SK-N-SH (cell line): ENCODE data around the gene IGF1R. TPM values are rescaled to one million over a fixed set of nuclear protein-coding genes. Genes with fewer than 3 reads are reported as not detected.

ENCODE experiments used
- CTCF ChIA-PET: fragments of 300-600, 350-600 bp; formaldehyde crosslinking; extraction: SDS; loops from one replicate; lab custom pipeline; 2021; lab: Yijun Ruan, JAX
- POLR2A ChIA-PET: fragments of 350-600 bp; sonication (Branson Sonifier 250); formaldehyde crosslinking; extraction: SDS; loops from one replicate; lab custom pipeline; 2020; ENCODE audit warnings: antibody characterized with exemption, inconsistent platforms; lab: Yijun Ruan, JAX
- DNase-seq: peaks from one replicate; pipeline ENCODE4 v3.0.0; 2012
- H2AFZ ChIP-seq: fragments of 200-600 bp; sonication (generic); 2 replicates; pipeline ENCODE4 v1.8.1; 2016; ENCODE audit warnings: antibody characterized with exemption, mild to moderate bottlenecking, low read depth
- H3F3A ChIP-seq: fragments of 200-600 bp; sonication (generic); replicated peaks from 2 replicates; pipeline ENCODE3; 2016; ENCODE audit warnings: antibody characterized with exemption, mild to moderate bottlenecking; ENCODE audit not compliant: insufficient read depth
- H3K27ac ChIP-seq, 2 experiments: fragments of 200-500 bp in 1 of 2; fragments of 200-600 bp in 1 of 2; sonication (Bioruptor generic) in 1 of 2; sonication (generic), shearing (Covaris generic) in 1 of 2; 2 replicates each; pipeline versions ENCODE4 v1.5.1 to v1.6.1; 2014 to 2016; ENCODE audit warnings: low read depth in 2 of 2, inconsistent platforms in 1 of 2, low read length in 1 of 2, mild to moderate bottlenecking in 1 of 2, mixed read lengths in 1 of 2
- H3K27me3 ChIP-seq: fragments of 200-600 bp; sonication (generic), shearing (Covaris generic); 2 replicates; pipeline ENCODE4 v1.6.1; 2016; ENCODE audit warnings: mixed run types; ENCODE audit not compliant: insufficient read depth
- H3K36me3 ChIP-seq, 2 experiments: fragments of 200-500 bp in 1 of 2; fragments of 200-600 bp in 1 of 2; sonication (Bioruptor generic) in 1 of 2; sonication (generic) in 1 of 2; replicated peaks in 1 of 2; 2 replicates each; pipeline versions ENCODE3 to v1.5.1; 2014 to 2016; ENCODE audit warnings: low read length in 1 of 2, mild to moderate bottlenecking in 1 of 2; ENCODE audit not compliant: insufficient read depth in 2 of 2, control insufficient read depth in 1 of 2
- H3K4me1 ChIP-seq, 2 experiments: fragments of 200-500 bp in 1 of 2; fragments of 200-600 bp in 1 of 2; sonication (Bioruptor generic) in 1 of 2; sonication (generic), shearing (Covaris generic) in 1 of 2; 2 replicates each; pipeline versions ENCODE4 v1.5.1 to v1.6.1; 2014 to 2016; ENCODE audit warnings: low read depth in 1 of 2, low read length in 1 of 2, mixed run types in 1 of 2; ENCODE audit not compliant: insufficient read depth in 2 of 2, control insufficient read depth in 1 of 2
- H3K4me2 ChIP-seq: fragments of 200-600 bp; sonication (generic), shearing (Covaris generic); 2 replicates; pipeline ENCODE4 v1.6.1; 2017; ENCODE audit warnings: mixed run types
- H3K4me3 ChIP-seq, 2 experiments: fragments of 200-500 bp in 1 of 2; fragments of 200-600 bp in 1 of 2; sonication (Bioruptor generic) in 1 of 2; sonication (generic), shearing (Covaris generic) in 1 of 2; 2 replicates each; pipeline versions ENCODE4 v1.5.1 to v1.8.1; 2014 to 2016; ENCODE audit warnings: low read depth in 2 of 2, inconsistent platforms in 1 of 2, low read length in 1 of 2, mild to moderate bottlenecking in 1 of 2, mixed read lengths in 1 of 2, moderate library complexity in 1 of 2
- H3K79me2 ChIP-seq: fragments of 200-600 bp; sonication (generic); 2 replicates; pipeline ENCODE4 v1.8.1; 2017; ENCODE audit warnings: mild to moderate bottlenecking; ENCODE audit not compliant: insufficient read depth
- H3K9ac ChIP-seq: fragments of 200-600 bp; sonication (generic); 2 replicates; pipeline ENCODE4 v1.6.1; 2017; ENCODE audit warnings: mixed run types
- H3K9me2 ChIP-seq: fragments of 200-600 bp; sonication (generic); 2 replicates; pipeline ENCODE4 v1.6.1; 2017; ENCODE audit warnings: mixed run types
- H3K9me3 ChIP-seq: fragments of 200-600 bp; sonication (generic); 2 replicates; pipeline ENCODE4 v1.6.1; 2017; ENCODE audit warnings: mixed run types, mild to moderate bottlenecking, moderate library complexity
- H4K20me1 ChIP-seq: fragments of 200-600 bp; sonication (generic); 2 replicates; pipeline ENCODE4 v1.6.1; 2017; ENCODE audit warnings: mild to moderate bottlenecking, mixed run types; ENCODE audit not compliant: insufficient read depth
- CHD2 ChIP-seq: fragments of 150-350 bp; IDR thresholded peaks from 2 replicates; pipeline ENCODE4 v1.6.1; 2018; ENCODE audit warnings: low read length; ENCODE audit not compliant: partially characterized antibody
- EZH2phosphoT487 ChIP-seq: fragments of 200-600 bp; sonication (generic); IDR thresholded peaks from 2 replicates; pipeline ENCODE4 v1.6.1; 2017; ENCODE audit warnings: low read depth, mixed run types, mild to moderate bottlenecking, antibody characterized with exemption, moderate library complexity, borderline replicate concordance
- GABPA ChIP-seq: IDR thresholded peaks from 2 replicates; pipeline ENCODE4 v1.4.0; 2012; ENCODE audit warnings: low read depth, mild to moderate bottlenecking
- GATA2 ChIP-seq: sonication (generic); formaldehyde crosslinking; IDR thresholded peaks from 2 replicates; pipeline ENCODE4 v1.5.0; 2020; ENCODE audit warnings: mild to moderate bottlenecking, missing genetic modification reagents
- JUND ChIP-seq: IDR thresholded peaks from 2 replicates; pipeline ENCODE4 v1.4.0; 2012
- MEF2A ChIP-seq: IDR thresholded peaks from 2 replicates; pipeline ENCODE4 v1.4.0; 2012; ENCODE audit warnings: low read depth, borderline replicate concordance
- MXI1 ChIP-seq: IDR thresholded peaks from 2 replicates; pipeline ENCODE4 v1.6.1; 2012; ENCODE audit warnings: mild to moderate bottlenecking, low read depth, low read length, improper control_type of control experiment
- NFIC ChIP-seq: IDR thresholded peaks from 2 replicates; pipeline ENCODE4 v1.4.0; 2012; ENCODE audit warnings: borderline replicate concordance
- NRF1 ChIP-seq: IDR thresholded peaks from 2 replicates; pipeline ENCODE4 v1.6.1; 2012; ENCODE audit warnings: low read depth, mild to moderate bottlenecking, low read length
- POLR2AphosphoS5 ChIP-seq: IDR thresholded peaks from 2 replicates; pipeline ENCODE4 v1.6.1; 2012; ENCODE audit warnings: low read depth, low read length
- RAD21 ChIP-seq: IDR thresholded peaks from 2 replicates; pipeline ENCODE4 v1.6.1; 2012; ENCODE audit warnings: mild to moderate bottlenecking, low read length
- RFX5 ChIP-seq: IDR thresholded peaks from 2 replicates; pipeline ENCODE4 v1.6.1; 2012; ENCODE audit warnings: mild to moderate bottlenecking, improper control_type of control experiment, low read length
- RXRA ChIP-seq: IDR thresholded peaks from 2 replicates; pipeline ENCODE4 v1.4.0; 2012; ENCODE audit warnings: low read depth, mild to moderate bottlenecking, borderline replicate concordance
- SIN3A ChIP-seq: IDR thresholded peaks from 2 replicates; pipeline ENCODE4 v1.6.1; 2012; ENCODE audit warnings: low read depth, mild to moderate bottlenecking, low read length, moderate library complexity, borderline replicate concordance
- SMC3 ChIP-seq: IDR thresholded peaks from 2 replicates; pipeline ENCODE4 v1.6.1; 2012; ENCODE audit warnings: low read depth, low read length, improper control_type of control experiment
- TAF1 ChIP-seq: IDR thresholded peaks from 2 replicates; pipeline ENCODE4 v1.6.1; 2012; ENCODE audit warnings: low read depth, mild to moderate bottlenecking, low read length, moderate library complexity, borderline replicate concordance
- TEAD4 ChIP-seq: IDR thresholded peaks from 2 replicates; pipeline ENCODE4 v1.4.0; 2012; ENCODE audit warnings: mild to moderate bottlenecking, borderline replicate concordance; ENCODE audit not compliant: insufficient read depth
- YY1 ChIP-seq: IDR thresholded peaks from 2 replicates; pipeline ENCODE4 v1.4.0; 2012; ENCODE audit warnings: low read depth, mild to moderate bottlenecking
- WGBS: methylation state at CpG from one replicate; pipeline ENCODE4 v1.1.6; 2017; ENCODE audit warnings: low lambda C conversion rate; 5-methylcytosine and 5-hydroxymethylcytosine counted together
- polyA plus RNA-seq, 3 experiments: library from polyadenylated mRNA; depleted of rRNA; stranded (reverse); fragments of >200 nt; gene quantifications; 2 replicates each; pipeline ENCODE4 v1.2.3, GENCODE V29; 2012
- TF ChIP-seq, protein P1 (sequence below): IDR thresholded peaks from 2 replicates; pipeline ENCODE4 v1.4.0; 2012; ENCODE audit warnings: low read depth, borderline replicate concordance
- TF ChIP-seq, protein P2 (sequence below): fragments of 150-350 bp; IDR thresholded peaks from 2 replicates; pipeline ENCODE4 v1.6.1; 2017; ENCODE audit warnings: antibody characterized with exemption, low read length, low read depth, borderline replicate concordance
- TF ChIP-seq, protein P3 (sequence below): fragments of 200-600 bp; sonication (generic); IDR thresholded peaks from 2 replicates; pipeline ENCODE4 v1.6.1; 2017; ENCODE audit warnings: antibody characterized with exemption, mild to moderate bottlenecking, moderate library complexity
- TF ChIP-seq, protein P4 (sequence below): IDR thresholded peaks from 2 replicates; pipeline ENCODE4 v1.4.0; 2012; ENCODE audit warnings: low read depth

The IGF1R gene
- polyA plus RNA-seq, 1 of the 3 experiments (the other 2 are of a cell fraction) = 9.5 TPM

DNA sequence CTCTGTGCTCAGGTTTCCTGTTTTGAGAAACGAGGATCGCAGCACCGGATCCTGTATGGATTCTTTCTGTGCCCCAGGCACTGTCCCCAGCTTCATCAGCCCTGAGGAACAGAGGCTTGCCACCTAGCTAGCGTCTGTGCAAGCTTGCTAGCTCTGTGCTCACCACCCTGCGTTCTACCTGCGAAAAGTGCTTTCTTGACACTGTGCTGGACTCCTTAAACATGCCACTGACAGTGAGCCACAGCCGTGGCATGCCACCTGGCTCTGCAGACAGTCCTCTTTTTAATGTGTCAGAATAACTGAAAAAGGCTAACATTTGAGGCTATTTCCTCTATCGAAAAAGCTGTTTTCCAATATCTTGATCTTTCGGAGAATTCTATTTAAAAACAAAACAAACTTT is 357.8 kb downstream of the IGF1R start:
- Histone ChIP-seq H3K4me2 (no peak overlapping the region), H3K9ac (no peak overlapping the region), H4K20me1 (no peaks in the 10 kb centered on the region), H3K4me3 (no peak overlapping the region), H3K79me2 (no peaks in the 10 kb centered on the region), H3F3A (no peaks in the 10 kb centered on the region), H3K27ac (no peak overlapping the region), H2AFZ (no peak overlapping the region), H3K36me3 (no peaks in the 10 kb centered on the region), H3K9me3 (no peaks in the 10 kb centered on the region), H3K27me3 (no peaks in the 10 kb centered on the region), H3K4me1 (no peaks in the 10 kb centered on the region), H3K9me2 (no peaks in the 10 kb centered on the region)
- 91% methylated on average over 9 of the region's 9 CpGs for WGBS
- DNase-seq = no peak
- ChIA-PET POLR2A (no interaction called here), CTCF (no interaction called here)
- no peak for TF ChIP-seq RXRA
- no peak for TF ChIP-seq JUND
- TF ChIP-seq, protein P1, sequence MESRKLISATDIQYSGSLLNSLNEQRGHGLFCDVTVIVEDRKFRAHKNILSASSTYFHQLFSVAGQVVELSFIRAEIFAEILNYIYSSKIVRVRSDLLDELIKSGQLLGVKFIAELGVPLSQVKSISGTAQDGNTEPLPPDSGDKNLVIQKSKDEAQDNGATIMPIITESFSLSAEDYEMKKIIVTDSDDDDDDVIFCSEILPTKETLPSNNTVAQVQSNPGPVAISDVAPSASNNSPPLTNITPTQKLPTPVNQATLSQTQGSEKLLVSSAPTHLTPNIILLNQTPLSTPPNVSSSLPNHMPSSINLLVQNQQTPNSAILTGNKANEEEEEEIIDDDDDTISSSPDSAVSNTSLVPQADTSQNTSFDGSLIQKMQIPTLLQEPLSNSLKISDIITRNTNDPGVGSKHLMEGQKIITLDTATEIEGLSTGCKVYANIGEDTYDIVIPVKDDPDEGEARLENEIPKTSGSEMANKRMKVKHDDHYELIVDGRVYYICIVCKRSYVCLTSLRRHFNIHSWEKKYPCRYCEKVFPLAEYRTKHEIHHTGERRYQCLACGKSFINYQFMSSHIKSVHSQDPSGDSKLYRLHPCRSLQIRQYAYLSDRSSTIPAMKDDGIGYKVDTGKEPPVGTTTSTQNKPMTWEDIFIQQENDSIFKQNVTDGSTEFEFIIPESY = no peak
- TF ChIP-seq, protein P2, sequence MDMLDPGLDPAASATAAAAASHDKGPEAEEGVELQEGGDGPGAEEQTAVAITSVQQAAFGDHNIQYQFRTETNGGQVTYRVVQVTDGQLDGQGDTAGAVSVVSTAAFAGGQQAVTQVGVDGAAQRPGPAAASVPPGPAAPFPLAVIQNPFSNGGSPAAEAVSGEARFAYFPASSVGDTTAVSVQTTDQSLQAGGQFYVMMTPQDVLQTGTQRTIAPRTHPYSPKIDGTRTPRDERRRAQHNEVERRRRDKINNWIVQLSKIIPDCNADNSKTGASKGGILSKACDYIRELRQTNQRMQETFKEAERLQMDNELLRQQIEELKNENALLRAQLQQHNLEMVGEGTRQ = no peak
- TF ChIP-seq MEF2A = no peak
- TF ChIP-seq NFIC = no peak
- TF ChIP-seq YY1 = no peak
- TF ChIP-seq POLR2AphosphoS5 = no peak
- no peak for TF ChIP-seq TEAD4
- no peak for TF ChIP-seq SIN3A
- no peak for TF ChIP-seq NRF1
- TF ChIP-seq, protein P3, sequence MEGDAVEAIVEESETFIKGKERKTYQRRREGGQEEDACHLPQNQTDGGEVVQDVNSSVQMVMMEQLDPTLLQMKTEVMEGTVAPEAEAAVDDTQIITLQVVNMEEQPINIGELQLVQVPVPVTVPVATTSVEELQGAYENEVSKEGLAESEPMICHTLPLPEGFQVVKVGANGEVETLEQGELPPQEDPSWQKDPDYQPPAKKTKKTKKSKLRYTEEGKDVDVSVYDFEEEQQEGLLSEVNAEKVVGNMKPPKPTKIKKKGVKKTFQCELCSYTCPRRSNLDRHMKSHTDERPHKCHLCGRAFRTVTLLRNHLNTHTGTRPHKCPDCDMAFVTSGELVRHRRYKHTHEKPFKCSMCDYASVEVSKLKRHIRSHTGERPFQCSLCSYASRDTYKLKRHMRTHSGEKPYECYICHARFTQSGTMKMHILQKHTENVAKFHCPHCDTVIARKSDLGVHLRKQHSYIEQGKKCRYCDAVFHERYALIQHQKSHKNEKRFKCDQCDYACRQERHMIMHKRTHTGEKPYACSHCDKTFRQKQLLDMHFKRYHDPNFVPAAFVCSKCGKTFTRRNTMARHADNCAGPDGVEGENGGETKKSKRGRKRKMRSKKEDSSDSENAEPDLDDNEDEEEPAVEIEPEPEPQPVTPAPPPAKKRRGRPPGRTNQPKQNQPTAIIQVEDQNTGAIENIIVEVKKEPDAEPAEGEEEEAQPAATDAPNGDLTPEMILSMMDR = no peak
- TF ChIP-seq SMC3 = no peak

DNA sequence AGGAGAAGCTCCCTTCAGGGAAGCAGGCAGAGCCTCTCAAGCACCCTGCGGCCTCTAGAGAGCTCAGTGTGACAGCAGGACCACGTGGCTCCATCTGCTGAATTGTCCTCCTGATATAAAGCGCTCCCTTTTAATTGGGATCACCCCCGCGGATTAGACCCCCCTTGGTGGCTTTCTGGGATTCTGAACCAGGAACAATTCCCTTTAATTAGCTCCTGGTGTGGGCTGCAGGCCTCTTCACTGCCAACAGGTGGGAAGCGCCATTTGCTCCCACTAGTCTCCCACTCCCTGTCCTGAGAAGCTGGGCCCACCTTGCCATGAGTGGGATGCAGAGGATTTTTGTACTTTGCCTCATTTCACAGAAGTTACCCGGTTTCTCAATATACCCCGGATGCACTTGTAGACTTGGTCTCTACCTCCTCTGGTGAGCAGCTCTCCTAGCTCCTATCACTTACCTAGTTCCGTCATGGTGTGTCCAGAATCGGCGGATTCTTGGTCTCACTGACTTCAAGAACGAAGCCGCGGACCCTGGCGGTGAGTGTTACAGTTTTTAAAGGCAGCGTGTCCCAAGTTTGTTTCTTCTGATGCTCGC is 358.7 kb downstream of the IGF1R start:
- H3K4me3 ChIP-seq = no peak overlapping the region
- H3K9me2 ChIP-seq = no peaks in the 10 kb centered on the region
- CTCF ChIA-PET = interaction anchor here (0.6 kb wide), 1 partner anchor 10 kb away, joined by 3 read pairs; no protein-coding TSS in a partner anchor
- no peaks in the 10 kb centered on the region for H4K20me1 ChIP-seq
- POLR2A ChIA-PET = no interaction called here
- no peaks in the 10 kb centered on the region for H3K27me3 ChIP-seq
- H3K9ac ChIP-seq = no peak overlapping the region
- H2AFZ ChIP-seq = no peak overlapping the region
- 87% methylated on average over 16 of the region's 17 CpGs for WGBS
- no peak for DNase-seq
- H3K27ac ChIP-seq = no peak overlapping the region
- H3K79me2 ChIP-seq = no peaks in the 10 kb centered on the region
- H3K4me1 ChIP-seq = no peaks in the 10 kb centered on the region
- no peaks in the 10 kb centered on the region for H3K9me3 ChIP-seq
- no peaks in the 10 kb centered on the region for H3F3A ChIP-seq
- H3K4me2 ChIP-seq = no peak overlapping the region
- H3K36me3 ChIP-seq = no peaks in the 10 kb centered on the region
- TF ChIP-seq RFX5 (no peak), RAD21 (no peak), GABPA (no peak), EZH2phosphoT487 (no peak), MXI1 (no peak), SIN3A (no peak), TAF1 (no peak), GATA2 (CRISPR knock-in tag) (no peak), MEF2A (no peak), POLR2AphosphoS5 (no peak), YY1 (no peak), SMC3 (no peak), CHD2 (no peak), JUND (no peak)
- TF ChIP-seq, protein P4, sequence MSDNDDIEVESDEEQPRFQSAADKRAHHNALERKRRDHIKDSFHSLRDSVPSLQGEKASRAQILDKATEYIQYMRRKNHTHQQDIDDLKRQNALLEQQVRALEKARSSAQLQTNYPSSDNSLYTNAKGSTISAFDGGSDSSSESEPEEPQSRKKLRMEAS = no peak
- TF ChIP-seq, protein P2 = no peak
